ENCODE measurements around the gene DISP2.
A peak's percentile ranks its signal among the peaks of the same experiment; 100 is the strongest.

The DISP2 gene

DNA sequence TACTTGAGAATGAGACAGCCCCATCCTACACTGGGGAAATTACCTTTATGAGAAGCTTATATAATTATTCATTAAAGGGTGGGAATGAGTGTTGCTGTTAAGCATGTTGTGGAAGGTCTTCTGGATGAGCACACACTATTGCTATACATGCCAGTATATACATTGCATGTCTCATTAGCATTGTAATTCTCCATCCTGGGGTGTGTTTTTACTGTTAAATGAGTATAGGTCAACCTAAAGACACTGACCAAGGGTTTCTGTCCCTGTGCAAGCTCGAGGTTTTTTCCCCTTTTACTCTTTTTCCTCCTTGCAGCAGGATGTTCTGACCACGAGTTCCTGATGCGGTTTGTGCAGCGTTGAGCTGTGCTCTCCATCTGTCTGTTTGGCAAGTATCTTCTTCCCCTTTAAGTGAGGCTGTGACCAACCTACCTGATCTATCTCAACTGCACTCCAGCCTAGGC lies 40.4 kb downstream of the DISP2 start:
- peak; percentile 11 for DNase-seq

DNA sequence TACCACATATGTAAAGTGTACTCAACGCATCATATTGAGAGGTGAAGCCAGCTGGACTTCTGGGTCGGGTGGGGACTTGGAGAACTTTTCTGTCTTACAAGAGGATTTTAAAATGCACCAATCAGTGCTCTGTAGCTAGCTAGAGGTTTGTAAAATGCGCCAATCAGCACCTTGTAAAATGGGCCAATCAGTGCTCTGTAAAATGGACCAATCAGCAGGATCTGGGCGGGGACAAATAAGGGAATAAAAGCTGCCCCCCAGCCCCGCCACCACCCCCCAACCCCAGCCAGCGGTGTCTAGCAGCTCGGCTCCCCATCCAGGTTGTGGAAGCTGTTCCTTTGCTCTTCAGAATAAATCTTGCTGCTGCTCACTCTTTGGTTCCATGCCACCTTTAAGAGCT lies 41.4 kb downstream of the DISP2 start:
- DNase-seq, result no peak

DNA sequence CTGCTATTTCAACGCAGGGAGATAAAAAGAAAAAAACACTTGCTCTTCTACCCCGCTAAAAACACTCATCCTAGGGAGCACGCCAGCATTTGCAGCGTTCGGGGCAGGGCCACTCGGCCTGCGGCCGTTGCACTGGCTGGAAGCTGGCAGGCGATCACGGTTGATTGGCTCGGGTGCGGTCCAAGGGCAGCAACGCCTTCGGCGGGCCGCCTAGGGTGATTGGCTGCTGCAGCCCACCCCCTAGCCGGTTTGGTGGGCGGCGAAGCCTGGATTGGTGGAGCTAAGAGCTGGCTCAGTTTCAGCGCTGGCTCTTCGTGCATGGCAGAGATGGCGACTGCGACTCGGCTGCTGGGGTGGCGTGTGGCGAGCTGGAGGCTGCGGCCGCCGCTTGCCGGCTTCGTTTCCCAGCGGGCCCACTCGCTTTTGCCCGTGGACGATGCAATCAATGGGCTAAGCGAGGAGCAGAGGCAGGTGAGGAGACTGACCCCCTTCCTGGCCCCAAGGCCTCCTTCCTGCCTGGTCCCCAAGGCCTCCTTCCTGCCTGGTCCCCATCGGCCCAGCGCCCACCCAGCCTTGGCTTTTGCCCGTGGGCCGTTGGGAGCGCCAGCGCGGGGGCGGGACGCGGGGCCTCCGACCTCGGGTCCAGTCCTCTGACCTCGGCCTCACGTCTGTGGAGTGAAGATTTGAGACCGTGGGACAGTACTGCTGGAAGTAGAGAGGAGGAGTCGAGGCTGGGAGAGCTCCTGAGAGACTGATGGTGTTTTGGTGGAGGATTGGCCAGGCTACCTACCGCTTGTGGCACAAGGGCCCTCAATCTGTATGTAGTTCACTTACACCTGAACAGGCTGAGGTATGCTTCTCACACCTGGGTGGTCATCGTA lies 47.7 kb downstream of the DISP2 start, which contains the start of gene IVD:
IVD (plus strand) TSS at position 295 of the 881 bp plus-strand sequence; CDS start at position 328, 33 bp downstream.
- peak; percentile 88 for DNase-seq

DNA sequence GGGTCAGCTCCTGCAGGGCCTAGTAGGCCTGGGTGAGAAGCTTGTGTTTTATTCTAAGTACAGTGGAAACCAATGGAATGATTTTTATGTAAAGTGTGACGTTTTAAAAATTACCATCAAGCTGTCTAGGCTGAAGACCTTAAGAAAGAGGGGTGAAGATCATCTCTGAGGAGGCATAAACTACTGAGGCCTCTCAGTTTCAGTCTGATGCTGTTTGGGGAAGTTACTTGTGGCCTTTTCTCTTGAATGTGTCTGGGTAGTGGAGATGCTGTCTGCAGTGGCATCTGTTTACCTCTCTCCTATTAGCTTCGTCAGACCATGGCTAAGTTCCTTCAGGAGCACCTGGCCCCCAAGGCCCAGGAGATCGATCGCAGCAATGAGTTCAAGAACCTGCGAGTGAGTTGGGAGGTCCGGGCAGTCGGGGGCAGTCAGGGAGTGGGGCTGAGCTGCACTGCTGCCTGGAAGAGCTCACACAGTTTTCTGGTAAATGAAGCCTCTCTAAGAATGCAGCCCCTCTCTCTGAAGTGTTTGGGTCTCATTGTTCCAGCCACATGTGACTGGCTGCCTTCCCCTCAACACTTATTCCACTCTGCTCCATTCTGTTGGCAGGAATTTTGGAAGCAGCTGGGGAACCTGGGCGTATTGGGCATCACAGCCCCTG lies 49.4 kb downstream of the DISP2 start:
- no peak for DNase-seq

DNA sequence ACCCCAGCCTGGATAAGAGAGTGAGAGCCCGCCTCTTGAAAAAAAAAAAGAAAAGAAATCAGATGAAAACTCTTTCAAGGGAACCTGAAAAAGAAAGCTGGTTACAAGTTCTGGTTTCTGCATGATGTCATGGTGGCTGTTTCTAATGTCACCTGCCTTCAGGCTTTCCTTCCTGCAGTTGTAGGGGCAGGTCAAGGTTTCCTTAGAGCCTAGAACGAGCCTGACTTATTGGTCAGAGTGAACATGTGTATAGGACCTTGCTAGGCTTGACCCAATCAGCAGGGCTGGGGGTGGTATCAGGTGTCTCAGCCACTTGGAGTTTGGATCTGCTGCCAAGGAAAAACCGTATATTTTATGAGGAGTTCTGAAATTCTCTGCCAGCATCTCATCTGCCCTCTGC lies 51.3 kb downstream of the DISP2 start:
- DNase-seq, result no peak

DNA sequence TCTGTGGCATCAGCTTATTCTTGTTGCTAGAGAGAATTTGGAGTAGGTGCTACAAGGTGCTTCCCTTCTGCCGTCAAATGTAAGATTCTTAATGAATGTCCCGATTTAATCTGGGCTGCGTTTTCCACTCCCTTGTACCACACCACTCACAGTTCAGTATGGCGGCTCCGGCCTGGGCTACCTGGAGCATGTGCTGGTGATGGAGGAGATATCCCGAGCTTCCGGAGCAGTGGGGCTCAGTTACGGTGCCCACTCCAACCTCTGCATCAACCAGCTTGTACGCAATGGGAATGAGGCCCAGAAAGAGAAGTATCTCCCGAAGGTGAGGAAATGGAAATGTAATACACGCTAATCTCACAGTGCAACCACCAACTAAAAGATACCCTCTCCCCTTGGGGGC lies 52.5 kb downstream of the DISP2 start:
- DNase-seq, result no peak

DNA sequence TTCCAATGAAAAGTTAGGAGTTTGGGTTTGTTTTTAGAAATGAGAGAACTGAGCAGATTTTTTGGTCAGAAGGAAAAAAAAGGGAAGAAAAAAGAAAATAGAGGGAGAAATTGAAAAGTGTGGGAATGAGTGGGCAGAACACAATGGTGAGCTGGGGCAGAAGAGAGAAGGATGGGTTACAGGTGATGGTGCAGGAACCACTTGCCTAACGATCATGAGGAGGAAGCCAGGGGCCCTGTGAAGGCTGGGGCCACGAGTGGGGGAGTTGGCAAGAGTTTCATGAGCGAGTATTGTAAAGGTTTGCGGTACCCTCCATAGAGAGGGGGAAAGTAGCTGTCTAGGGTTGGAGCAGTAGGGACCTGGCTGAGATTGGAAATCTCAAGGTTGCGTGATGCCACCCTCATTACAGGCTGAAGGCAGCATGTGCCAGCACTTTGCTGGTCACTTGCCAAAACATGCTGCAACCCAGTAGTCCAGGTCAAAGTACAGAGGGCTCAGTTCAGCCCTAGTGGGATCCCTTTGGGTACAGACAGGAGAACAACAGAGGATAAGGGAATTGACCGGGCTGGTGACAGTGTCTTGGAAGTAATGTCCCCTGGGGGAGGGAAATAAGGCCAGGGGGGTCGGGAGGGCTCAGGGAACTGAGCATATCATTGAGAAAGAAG lies 54.2 kb downstream of the DISP2 start:
- DNase-seq, result no peak

DNA sequence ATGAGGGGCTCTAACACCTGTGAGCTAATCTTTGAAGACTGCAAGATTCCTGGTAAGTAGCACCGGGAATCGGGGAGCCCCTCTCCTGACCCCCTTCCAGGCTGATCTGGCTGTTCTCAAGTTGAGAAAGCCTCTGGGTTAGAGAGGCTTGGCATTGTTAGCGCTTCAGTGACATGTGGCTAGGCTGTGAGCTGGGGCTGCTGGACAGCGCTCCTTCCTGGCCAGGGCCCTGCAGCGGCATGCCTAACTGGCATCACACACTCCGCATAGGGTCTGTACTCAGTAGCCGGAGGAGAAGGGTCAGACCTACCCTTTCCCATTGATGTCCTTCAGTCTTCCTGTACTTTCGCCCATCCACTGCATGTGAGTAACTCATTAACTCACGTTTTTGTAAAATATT lies 55.0 kb downstream of the DISP2 start:
- DNase-seq, result no peak

DNA sequence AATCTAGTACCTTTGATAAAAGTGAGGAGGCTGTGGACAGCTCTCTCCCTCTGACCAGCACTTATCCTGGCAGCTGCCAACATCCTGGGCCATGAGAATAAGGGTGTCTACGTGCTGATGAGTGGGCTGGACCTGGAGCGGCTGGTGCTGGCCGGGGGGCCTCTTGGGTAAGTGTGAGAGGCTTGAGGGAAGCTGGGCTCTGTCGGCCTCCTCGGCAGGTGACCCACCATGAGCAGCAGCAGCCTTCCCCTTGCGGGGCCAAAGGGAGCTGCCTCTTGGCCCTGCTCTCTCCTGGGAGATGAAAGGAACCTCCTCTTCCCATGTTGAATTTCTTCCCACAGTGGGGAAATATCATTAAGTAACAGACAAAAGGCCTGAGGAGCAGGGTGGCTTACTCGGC lies 56.8 kb downstream of the DISP2 start:
- no peak for DNase-seq

DNA sequence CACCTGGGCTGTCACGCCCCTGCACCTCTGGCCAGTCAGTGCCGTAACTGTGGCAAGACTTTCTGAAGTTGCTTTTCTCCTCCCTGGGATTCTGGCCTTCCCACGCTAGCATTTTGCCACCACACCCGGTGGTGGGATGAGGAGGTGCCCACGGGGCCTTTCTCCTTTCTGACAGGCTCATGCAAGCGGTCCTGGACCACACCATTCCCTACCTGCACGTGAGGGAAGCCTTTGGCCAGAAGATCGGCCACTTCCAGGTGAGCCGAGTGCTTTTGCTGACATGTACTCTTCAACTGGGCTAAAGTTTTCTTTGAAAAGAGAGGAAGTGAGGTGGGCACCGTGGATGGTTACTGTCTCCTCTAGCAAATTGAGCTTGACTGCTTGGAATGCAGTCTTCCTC lies 57.2 kb downstream of the DISP2 start:
- no peak for DNase-seq

DNA sequence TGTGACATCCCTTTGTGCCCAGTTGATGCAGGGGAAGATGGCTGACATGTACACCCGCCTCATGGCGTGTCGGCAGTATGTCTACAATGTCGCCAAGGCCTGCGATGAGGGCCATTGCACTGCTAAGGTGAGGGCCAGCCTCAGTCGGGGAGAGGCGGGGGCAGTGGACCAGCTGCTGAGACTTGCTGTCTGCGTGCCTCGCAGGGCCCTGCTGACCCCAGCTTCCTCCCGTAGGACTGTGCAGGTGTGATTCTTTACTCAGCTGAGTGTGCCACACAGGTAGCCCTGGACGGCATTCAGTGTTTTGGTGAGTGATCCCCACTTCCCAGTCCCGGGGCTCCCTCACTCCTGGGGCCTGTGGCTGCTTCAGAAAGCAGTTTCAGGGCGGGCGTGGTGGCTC lies 58.0 kb downstream of the DISP2 start:
- no peak for DNase-seq

DNA sequence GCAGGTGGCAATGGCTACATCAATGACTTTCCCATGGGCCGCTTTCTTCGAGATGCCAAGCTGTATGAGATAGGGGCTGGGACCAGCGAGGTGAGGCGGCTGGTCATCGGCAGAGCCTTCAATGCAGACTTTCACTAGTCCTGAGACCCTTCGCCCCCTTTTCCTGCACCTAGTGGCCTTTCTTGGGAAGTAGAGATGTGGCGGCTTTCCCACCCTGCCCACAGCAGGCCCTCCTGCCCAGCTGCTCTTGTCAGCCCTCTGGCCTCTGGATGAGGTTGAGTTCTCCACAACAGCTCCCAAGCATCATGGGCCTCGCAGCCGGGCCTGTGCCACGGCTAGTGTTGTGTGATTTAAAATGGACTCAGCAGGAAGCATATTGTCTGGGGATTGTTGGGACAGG lies 60.1 kb downstream of the DISP2 start:
- DNase-seq, result no peak

DNA sequence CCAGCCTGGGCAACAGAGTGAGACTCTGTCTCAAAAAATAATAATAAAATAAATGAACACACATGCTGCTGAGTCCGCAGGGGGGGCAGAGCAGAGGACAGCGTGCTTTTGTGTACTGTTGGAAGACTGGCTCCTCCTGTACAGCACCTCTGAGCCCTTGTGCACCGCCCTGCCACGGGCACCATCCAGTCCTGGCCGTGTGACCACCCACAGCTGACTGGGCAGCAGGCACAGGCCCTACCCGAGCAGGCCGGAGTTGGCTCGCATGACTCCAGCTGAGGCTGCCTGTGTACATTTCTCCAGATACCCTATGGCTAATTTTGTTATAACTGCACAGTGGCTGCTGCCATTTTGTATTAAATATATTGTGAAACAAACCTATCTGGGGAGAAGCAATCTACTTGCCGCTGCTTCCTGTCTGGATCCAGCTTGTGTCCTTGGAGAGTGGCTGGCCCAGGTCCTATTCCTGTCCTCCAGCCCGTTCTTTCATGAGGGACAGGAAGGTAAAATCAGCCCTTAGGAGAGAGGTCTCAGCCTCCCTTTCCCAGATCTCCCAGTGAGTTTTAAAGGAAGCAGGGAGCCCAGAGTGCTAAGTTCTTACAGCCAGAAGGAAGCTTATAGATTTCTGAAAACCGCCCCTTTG lies 62.2 kb downstream of the DISP2 start:
- no peak for DNase-seq

DNA sequence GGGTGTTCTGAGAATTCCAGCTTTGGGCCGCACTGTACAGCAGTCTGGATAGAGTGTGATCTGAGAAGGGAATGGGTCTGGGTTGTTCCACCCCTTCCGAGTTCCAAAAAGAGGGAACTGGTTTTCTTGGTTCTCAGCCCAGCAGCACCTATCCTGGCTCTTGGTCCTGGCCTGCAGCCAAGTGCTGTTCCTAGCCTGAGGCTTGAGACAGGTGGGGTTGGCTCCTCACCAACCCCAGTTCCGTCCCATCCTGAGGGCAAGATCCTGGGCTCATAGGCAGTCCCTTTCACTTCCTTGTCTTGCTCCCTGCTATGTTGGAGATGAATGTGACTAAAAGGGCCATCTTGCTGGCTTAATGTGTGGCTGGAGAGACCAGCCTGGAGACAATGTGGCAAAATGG lies 62.8 kb downstream of the DISP2 start:
- no peak for DNase-seq

DNA sequence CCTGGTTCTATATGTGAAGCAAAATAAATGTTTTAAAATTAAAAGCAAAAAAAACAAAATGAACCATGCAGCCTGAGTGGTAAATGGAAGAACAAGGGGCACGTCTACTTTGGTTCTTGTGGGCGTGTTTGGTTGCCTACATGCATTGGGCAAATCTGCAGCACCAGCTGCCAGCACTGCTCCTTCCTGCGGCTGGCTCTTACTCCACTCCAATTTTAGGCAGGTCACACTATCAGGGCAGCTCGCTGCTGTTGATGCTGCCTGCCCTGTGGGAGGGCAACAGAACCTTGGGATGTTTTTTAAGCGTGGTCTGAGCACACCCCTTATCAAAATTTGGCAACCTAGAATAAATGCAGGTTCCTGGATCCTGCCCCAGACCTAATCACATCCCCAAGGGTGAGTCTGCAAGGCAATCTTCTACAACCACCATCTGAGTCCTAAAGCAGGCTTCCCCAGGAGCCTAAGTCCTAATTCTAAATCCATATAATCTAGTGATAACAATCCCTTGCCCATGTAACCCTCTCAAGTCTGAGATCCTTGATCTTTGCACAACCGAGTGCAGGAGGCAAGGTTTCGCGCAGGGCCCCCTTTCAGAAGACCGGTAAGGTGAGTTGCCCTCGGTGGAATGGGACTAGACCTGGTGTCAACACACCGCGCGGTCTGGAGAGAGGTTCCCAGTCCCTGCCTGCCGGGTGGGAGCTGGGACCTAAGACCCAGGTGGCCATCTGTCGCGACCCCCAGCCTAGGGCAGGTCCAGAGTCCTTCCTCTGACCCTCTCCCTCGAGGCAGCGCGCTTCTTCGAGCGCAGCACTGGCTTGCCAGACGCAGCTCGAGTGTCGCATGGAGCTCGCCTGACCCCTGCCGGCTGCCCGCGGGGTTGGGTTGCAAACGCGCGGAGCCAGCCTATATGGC lies 63.5 kb downstream of the DISP2 start:
- DNase-seq, result peak; percentile 43

DNA sequence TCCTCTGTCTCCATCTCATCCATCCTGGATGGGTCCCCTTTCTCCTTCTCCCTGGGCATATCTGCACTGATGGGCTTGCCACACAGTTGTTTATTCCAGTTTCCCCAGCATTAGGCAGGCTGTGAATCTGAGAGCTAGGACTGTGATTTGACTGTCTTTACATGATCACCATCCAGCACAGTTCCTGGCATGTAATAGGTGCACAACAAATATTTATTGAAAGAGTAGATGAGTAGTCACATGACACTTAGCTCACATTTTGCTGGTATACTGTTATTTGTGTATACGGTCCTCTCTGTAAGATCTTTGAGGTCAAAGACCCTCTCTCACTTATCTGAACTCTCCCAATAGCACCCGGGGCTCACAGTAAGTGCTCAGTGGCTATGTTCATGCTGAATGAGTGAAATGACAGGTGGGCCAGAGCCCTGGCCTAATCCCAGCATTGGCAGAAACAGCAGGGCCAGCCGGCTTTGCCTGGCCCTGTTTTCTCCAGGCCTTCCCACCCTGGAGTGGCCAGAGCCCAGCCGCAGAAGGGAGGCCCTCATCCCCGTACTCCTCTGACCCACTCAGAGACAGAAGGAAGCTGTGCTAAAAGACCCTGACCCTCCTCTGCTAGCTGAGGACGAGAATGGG lies 66.6 kb downstream of the DISP2 start:
- DNase-seq, result no peak

DNA sequence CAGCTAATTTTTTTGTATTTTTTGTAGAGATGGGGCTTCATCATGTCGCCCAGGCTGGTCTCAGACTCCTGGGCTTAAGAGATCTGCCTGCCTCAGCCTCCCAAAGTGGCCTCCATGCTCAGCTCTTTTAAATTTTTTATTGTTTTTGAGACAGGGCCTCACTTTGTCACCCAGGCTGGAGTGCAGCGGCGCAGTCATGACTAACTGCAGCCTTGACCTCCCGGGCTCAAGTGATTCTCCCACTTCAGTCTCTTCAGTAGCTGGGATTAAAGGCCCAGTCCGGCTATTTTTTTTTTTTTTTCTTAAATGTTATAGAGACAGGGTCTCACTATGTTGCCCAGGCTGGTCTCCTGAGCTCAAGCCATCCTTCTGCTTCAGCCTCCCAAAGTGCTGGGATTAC lies 67.7 kb downstream of the DISP2 start:
- DNase-seq, result no peak

DNA sequence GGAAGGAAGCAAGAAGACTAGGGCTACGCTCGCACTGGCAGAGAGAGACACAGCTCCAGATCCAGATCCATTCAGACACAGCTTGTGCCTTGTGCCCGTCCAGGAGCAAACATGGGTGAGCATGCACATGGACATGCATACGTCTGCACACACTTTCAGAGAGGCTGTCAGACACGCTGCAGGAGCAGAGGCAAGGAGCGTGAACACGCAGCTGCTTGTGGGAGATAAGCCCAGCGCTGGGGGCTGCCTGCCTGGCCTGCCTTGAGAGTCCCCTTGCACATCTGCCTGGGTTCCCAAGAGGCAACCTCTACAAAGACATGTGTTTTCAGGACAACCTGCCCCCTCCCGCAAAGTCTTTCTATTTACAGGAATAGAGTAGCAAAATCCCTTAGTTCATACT lies 69.2 kb downstream of the DISP2 start:
- no peak for DNase-seq

DNA sequence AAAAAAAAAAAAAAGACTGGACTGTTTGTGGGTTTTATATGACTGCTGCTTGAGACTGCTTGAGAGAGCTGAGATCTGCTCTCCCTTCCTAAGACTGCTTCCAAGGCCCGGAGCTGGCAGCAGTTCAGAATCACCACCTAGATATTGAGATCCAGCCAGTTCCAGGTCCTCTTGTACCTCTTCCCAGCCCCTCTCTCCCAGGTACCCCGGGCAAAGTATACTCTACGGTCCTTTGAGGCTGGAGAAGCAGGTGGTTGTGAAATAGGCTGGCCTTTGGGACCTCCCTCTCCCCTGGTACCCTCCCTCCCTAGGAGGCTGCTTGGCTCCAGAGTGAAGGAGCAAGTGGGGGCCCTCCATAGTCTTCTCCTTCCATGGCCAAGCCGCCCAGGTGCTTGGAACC lies 70.2 kb downstream of the DISP2 start:
- DNase-seq, result no peak

All from NCI-H1694 treated with DMSO at 0.1 percent for 48 hours (cell line).